Measurements from ENCODE around the gene ASNSD1. TPM values are rescaled to one million over a fixed set of nuclear protein-coding genes. Genes with fewer than 3 reads are reported as not detected.

The ASNSD1 gene
- total and polyA plus RNA-seq, 2 of the 8 experiments (the other 6 are each of a cell fraction or from before 2014, with no cell fraction given): 14.1 to 44.8 TPM

DNA sequence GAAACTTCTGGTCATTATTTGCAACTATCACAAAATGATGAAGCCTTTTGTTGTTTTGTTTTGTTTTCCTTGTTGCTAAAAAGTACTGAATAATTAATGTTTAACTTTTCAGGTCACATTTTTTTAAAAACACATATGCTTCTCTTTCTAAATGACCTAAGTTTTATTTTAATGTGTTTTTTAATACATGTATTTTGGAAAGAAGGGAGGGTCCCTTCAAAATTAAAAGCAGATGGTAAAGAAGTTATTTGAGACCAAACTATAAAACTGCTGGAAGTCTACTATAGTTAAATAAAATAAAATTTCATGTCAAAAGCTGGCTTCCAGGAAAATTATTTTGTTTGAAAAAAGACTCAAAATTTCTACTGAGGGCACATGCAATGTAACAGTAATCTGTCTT, 39.5 kb upstream of the ASNSD1 start:
- POLR2A ChIA-PET (ENCODE audit: partially characterized antibody): no interaction called here
- FAIRE-seq (no peak), DNase-seq (ENCODE audit: low read depth in 1 of 2, low spot score in 2 of 2) (no peak)
- no peaks in the 10 kb centered on the region for H3K36me3 ChIP-seq (ENCODE audit: control insufficient read depth in 2 of 4, insufficient read depth in 4 of 4, low read length in 3 of 4)
- H3K18ac ChIP-seq (ENCODE audit: extremely low read depth, low read length): no peak overlapping the region
- no peak overlapping the region for H3K4ac ChIP-seq (replicated peaks; ENCODE audit: insufficient read length, low read depth, low read length)
- H3K4me1 ChIP-seq (replicated peaks in 1 of 4; ENCODE audit: control insufficient read depth in 3 of 4, insufficient read depth in 4 of 4, low read length in 3 of 4): 0 out of 7 replicates have a peak, but pooled peaks cover 0 to 3% (median 0%) of the 10 kb centered on the region in 4 experiments
- no peak for TF ChIP-seq HDAC2 (IDR thresholded peaks at IDR 0.05; ENCODE audit: borderline replicate concordance in 1 of 2, low read depth in 2 of 2, low read length in 2 of 2)
- TF ChIP-seq RFX5 (IDR thresholded peaks at IDR 0.05; ENCODE audit: borderline replicate concordance, low read depth, low read length): no peak
- TF ChIP-seq SP2 (IDR thresholded peaks at IDR 0.05; ENCODE audit: low read length): no peak
- TF ChIP-seq BCL11A (IDR thresholded peaks at IDR 0.05; ENCODE audit: low read depth in 2 of 2, low read length in 2 of 2): no peak
- no peak for TF ChIP-seq CREB1 (IDR thresholded peaks at IDR 0.05)
- TF ChIP-seq CBX5 (IDR thresholded peaks at IDR 0.05; ENCODE audit: low read depth, low read length): no peak
- TF ChIP-seq RBBP5 (IDR thresholded peaks at IDR 0.05; ENCODE audit: borderline replicate concordance, low read depth, low read length): no peak
- TF ChIP-seq EGR1 (IDR thresholded peaks at IDR 0.05; ENCODE audit: borderline replicate concordance, low read depth, low read length): no peak
- TF ChIP-seq E2F6 (IDR thresholded peaks at IDR 0.05): no peak
- TF ChIP-seq CEBPB (IDR thresholded peaks at IDR 0.05; ENCODE audit: low read depth, low read length): no peak
- no peak for TF ChIP-seq MAFK (IDR thresholded peaks at IDR 0.05; ENCODE audit: low read depth, low read length)
- no peak for TF ChIP-seq CHD1 (IDR thresholded peaks at IDR 0.05; ENCODE audit: low read depth, low read length)
- TF ChIP-seq POLR2AphosphoS5 (IDR thresholded peaks at IDR 0.05; ENCODE audit: low read depth, low read length): no peak
- no peak for TF ChIP-seq CHD2 (IDR thresholded peaks at IDR 0.05; ENCODE audit: low read length)
- TF ChIP-seq ZNF274 (IDR thresholded peaks at IDR 0.05; ENCODE audit: borderline replicate concordance, extremely low read depth, low read length): no peak
- TF ChIP-seq FOSL1 (IDR thresholded peaks at IDR 0.05; ENCODE audit: insufficient read depth, low read depth, low read length): no peak
- no peak overlapping the region for H3K4me3 ChIP-seq (ENCODE audit: extremely low read depth in 1 of 4, insufficient read depth in 2 of 4, low read depth in 3 of 4, low read length in 4 of 4)
- H3K14ac ChIP-seq (ENCODE audit: insufficient read length): no peak overlapping the region
- H3K27me3 ChIP-seq (replicated peaks in 1 of 4; ENCODE audit: control insufficient read depth in 3 of 4, extremely low read depth in 1 of 4, insufficient read depth in 3 of 4, low read length in 3 of 4): no peaks in the 10 kb centered on the region
- no peaks in the 10 kb centered on the region for H4K20me1 ChIP-seq (replicated peaks in 1 of 2; ENCODE audit: control insufficient read depth in 1 of 2, insufficient read depth in 2 of 2, low read length in 2 of 2)
- no peak overlapping the region for H4K8ac ChIP-seq (ENCODE audit: extremely low read depth, insufficient read depth, low read length)
- H2BK12ac ChIP-seq (ENCODE audit: low read depth, low read length): no peak overlapping the region
- no peak overlapping the region for H2AK5ac ChIP-seq (ENCODE audit: low read depth, low read length)
- no peak overlapping the region for H2BK120ac ChIP-seq (replicated peaks; ENCODE audit: low read depth, low read length)
- H3K56ac ChIP-seq (replicated peaks; ENCODE audit: insufficient read length, low read depth, low read length): no peak overlapping the region
- H2AFZ ChIP-seq (ENCODE audit: low read length): no peak overlapping the region
- H3K9me3 ChIP-seq (ENCODE audit: insufficient read depth in 2 of 2, low read depth in 1 of 2, low read length in 1 of 2): no peaks in the 10 kb centered on the region
- no peak overlapping the region for H3K23ac ChIP-seq (ENCODE audit: insufficient read length)
- no peak overlapping the region for H3K9ac ChIP-seq (replicated peaks in 1 of 4; ENCODE audit: extremely low read depth in 1 of 4, low read depth in 3 of 4, low read length in 3 of 4)
- no peak overlapping the region for H2BK20ac ChIP-seq (ENCODE audit: low read length)
- no peak overlapping the region for H2BK5ac ChIP-seq (ENCODE audit: low read depth, low read length)
- no peak overlapping the region for H4K5ac ChIP-seq (ENCODE audit: insufficient read length, low read depth, low read length)
- H4K91ac ChIP-seq (replicated peaks; ENCODE audit: insufficient read length, low read length): no peak overlapping the region
- H3K4me2 ChIP-seq (ENCODE audit: insufficient read depth in 1 of 2, low read depth in 2 of 2, low read length in 2 of 2): no peak overlapping the region
- H3K79me2 ChIP-seq (ENCODE audit: control insufficient read depth in 1 of 2, insufficient read depth in 2 of 2, low read length in 2 of 2): no peaks in the 10 kb centered on the region
- CTCF ChIA-PET (ENCODE audit: partially characterized antibody): no interaction called here
- no peaks in the 10 kb centered on the region for H3K23me2 ChIP-seq (ENCODE audit: low read depth, low read length)
- H3K79me1 ChIP-seq (ENCODE audit: low read depth, low read length): no peaks in the 10 kb centered on the region
- no peak overlapping the region for H2BK15ac ChIP-seq (ENCODE audit: low read length)
- H3K27ac ChIP-seq (ENCODE audit: low read depth, low read length): no peak overlapping the region
